H1 (cell line): ENCODE data around the gene MLANA. TPM values are rescaled to one million over a fixed set of nuclear protein-coding genes. Genes with fewer than 3 reads are reported as not detected.

Source experiments
- BRCA1 ChIP-seq: IDR thresholded peaks from 2 replicates; pipeline ENCODE4 v1.6.1; 2012; ENCODE audit warnings: low read depth, low read length, improper control_type of control experiment
- RBBP5 ChIP-seq: IDR thresholded peaks from 2 replicates; pipeline ENCODE4 v1.7.1; 2012; ENCODE audit warnings: low read depth, mild to moderate bottlenecking, inconsistent platforms, low read length, moderate library complexity, borderline replicate concordance
- SIRT6 ChIP-seq: IDR thresholded peaks from one replicate; pipeline ENCODE4 v1.7.1; 2012; ENCODE audit warnings: low read length, inconsistent platforms
- SP1 ChIP-seq: IDR thresholded peaks from 2 replicates; pipeline ENCODE4 v1.6.1; 2011; ENCODE audit warnings: low read depth, low read length
- polyA plus RNA-seq, 7 experiments: library from polyadenylated mRNA; depleted of rRNA in 3 of 7; stranded (reverse) in 5 of 7; unstranded in 2 of 7; fragments of >200 nt in 5 of 7; fragments of 200-250 nt in 2 of 7; gene quantifications; 1 replicate in 5 of 7; 2 replicates in 1 of 7; 4 replicates in 1 of 7; pipeline versions ENCODE4 v1.2.1 to v1.2.3, GENCODE V29; 2011 to 2013; ENCODE audit warnings: missing spikeins in 2 of 7, mixed read lengths in 2 of 7
- total RNA-seq: library from RNA; stranded (reverse); fragmentation: NEBNext Ultra II Directional; extraction: Animal tissue kit (Norgen Biotek cat#: 25700); gene quantifications from 2 replicates; pipeline ENCODE4 v1.2.1, GENCODE V29; 2021
- TF ChIP-seq, protein P1 (sequence below), 3 experiments: IDR thresholded peaks; 1 replicate in 2 of 3; 2 replicates in 1 of 3; pipeline versions ENCODE4 v1.5.1 to v1.6.1; 2011; ENCODE audit warnings: low read length in 3 of 3, mild to moderate bottlenecking in 3 of 3, inconsistent platforms in 2 of 3, low read depth in 1 of 3, moderate library complexity in 1 of 3; ENCODE audit not compliant: insufficient read depth in 1 of 3; ENCODE audit errors: control extremely low read depth in 1 of 3

MLANA gene
- total and polyA plus RNA-seq, 2 of the 8 experiments (the other 6 are each of a cell fraction or from before 2014, with no cell fraction given) = not detected

DNA sequence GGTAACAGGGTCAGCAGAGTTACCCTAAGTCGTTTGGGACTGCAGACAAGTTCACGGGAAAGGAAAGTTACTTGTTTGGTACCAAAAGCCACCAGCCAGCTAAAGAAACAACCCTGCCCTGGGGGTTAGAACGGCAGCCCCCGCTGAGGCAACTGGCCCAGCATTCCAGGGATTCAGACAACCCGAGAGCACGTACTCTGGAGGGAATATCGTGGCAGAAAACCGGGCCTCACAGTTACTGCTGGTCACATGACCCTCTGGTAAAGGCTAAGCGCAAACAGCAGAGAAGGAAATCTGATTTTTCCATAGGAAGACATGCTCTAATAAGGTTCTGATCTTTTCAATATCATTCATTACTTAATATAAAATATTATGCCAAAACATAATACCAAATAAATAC lies 22.5 kb upstream of the MLANA start (continued):
- TF ChIP-seq, protein P1, sequence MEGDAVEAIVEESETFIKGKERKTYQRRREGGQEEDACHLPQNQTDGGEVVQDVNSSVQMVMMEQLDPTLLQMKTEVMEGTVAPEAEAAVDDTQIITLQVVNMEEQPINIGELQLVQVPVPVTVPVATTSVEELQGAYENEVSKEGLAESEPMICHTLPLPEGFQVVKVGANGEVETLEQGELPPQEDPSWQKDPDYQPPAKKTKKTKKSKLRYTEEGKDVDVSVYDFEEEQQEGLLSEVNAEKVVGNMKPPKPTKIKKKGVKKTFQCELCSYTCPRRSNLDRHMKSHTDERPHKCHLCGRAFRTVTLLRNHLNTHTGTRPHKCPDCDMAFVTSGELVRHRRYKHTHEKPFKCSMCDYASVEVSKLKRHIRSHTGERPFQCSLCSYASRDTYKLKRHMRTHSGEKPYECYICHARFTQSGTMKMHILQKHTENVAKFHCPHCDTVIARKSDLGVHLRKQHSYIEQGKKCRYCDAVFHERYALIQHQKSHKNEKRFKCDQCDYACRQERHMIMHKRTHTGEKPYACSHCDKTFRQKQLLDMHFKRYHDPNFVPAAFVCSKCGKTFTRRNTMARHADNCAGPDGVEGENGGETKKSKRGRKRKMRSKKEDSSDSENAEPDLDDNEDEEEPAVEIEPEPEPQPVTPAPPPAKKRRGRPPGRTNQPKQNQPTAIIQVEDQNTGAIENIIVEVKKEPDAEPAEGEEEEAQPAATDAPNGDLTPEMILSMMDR (IDR thresholded peaks at IDR 0.05; ENCODE audit: control extremely low read depth in 1 of 3, insufficient read depth in 1 of 3, low read depth in 1 of 3, low read length in 3 of 3) = no peak
- TF ChIP-seq SIRT6 (no peak), SP1 (no peak), BRCA1 (no peak), RBBP5 (no peak)
